GM06990 (cell line): ENCODE results near the gene TRMU.

Experiments
- DNase-seq: peaks from one replicate; pipeline ENCODE4 v3.0.0-alpha.2; 2011; ENCODE audit not compliant: insufficient read length; ENCODE audit errors: extremely low read depth
- H3K27me3 ChIP-seq: replicated peaks from 2 replicates; pipeline ENCODE4 v1.6.0; 2011; ENCODE audit warnings: low read length; ENCODE audit not compliant: control insufficient read depth, insufficient read depth
- H3K36me3 ChIP-seq: 2 replicates; pipeline ENCODE4 v1.5.1; 2011; ENCODE audit warnings: low read length; ENCODE audit not compliant: control insufficient read depth, insufficient read depth
- H3K4me3 ChIP-seq: replicated peaks from 2 replicates; pipeline ENCODE4 v1.5.1; 2011; ENCODE audit warnings: low read depth, mild to moderate bottlenecking, control low read depth, low read length
- CTCF ChIP-seq: IDR thresholded peaks from 2 replicates; pipeline ENCODE4 v1.5.1; 2011; ENCODE audit warnings: low read length, control low read depth, mild to moderate bottlenecking, inconsistent platforms; ENCODE audit not compliant: insufficient read depth, poor library complexity, severe bottlenecking

The TRMU gene

GRCh38 chr22:46299101-46299500 lies 36.4 kb upstream of the TRMU start:
- Histone ChIP-seq H3K4me3 (no peak overlapping the region), H3K27me3 (no peaks in the 10 kb centered on the region), H3K36me3 (peaks cover 14% of the 10 kb centered on the region)
- no peak for DNase-seq
- no peak for TF ChIP-seq CTCF

- Histone ChIP-seq H3K27me3 (no peaks in the 10 kb centered on the region), H3K4me3 (no peak overlapping the region), H3K36me3 (peaks cover 14% of the 10 kb centered on the region)
- DNase-seq, result no peak
- TF ChIP-seq CTCF, result no peak
Observed at GRCh38 chr22:46300491-46300890, 35.0 kb upstream of the TRMU start.

GRCh38 chr22:46303347-46303965 lies 32.1 kb upstream of the TRMU start:
- DNase-seq, result no peak
- Histone ChIP-seq H3K27me3 (no peaks in the 10 kb centered on the region), H3K36me3 (peaks cover 16% of the 10 kb centered on the region), H3K4me3 (no peak overlapping the region)
- TF ChIP-seq CTCF, result no peak

- DNase-seq, result no peak
- Histone ChIP-seq H3K27me3 (no peaks in the 10 kb centered on the region), H3K36me3 (peaks cover 19% of the 10 kb centered on the region), H3K4me3 (no peak overlapping the region)
- no peak for TF ChIP-seq CTCF
Observed at GRCh38 chr22:46308283-46308988, 27.1 kb upstream of the TRMU start.

- H3K27me3 ChIP-seq, result no peaks in the 10 kb centered on the region
- no peak overlapping the region for H3K4me3 ChIP-seq
- no peak for DNase-seq
- peaks cover 21% of the 10 kb centered on the region for H3K36me3 ChIP-seq
- TF ChIP-seq CTCF, result no peak
Observed at GRCh38 chr22:46309526-46310085, 25.9 kb upstream of the TRMU start.
